AG09309 (cell line): ENCODE measurements around the gene TMED10.
A peak's percentile ranks its signal among the peaks of the same experiment; 100 is the strongest.

Source experiments
- DNase-seq: peaks from one replicate; pipeline ENCODE4 v3.0.0-alpha.2; 2010; ENCODE audit warnings: low read depth
- H3K4me3 ChIP-seq: 2 replicates; pipeline ENCODE4 v1.5.1; 2011; ENCODE audit warnings: mild to moderate bottlenecking, low read depth, low read length, moderate library complexity; ENCODE audit not compliant: control insufficient read depth
- TF ChIP-seq, protein P1 (sequence below): IDR thresholded peaks from 2 replicates; pipeline ENCODE4 v1.5.1; 2011; ENCODE audit warnings: mild to moderate bottlenecking, low read depth, low read length, inconsistent platforms; ENCODE audit not compliant: insufficient read depth, control insufficient read depth; ENCODE audit errors: missing control alignments

TMED10 gene

DNA sequence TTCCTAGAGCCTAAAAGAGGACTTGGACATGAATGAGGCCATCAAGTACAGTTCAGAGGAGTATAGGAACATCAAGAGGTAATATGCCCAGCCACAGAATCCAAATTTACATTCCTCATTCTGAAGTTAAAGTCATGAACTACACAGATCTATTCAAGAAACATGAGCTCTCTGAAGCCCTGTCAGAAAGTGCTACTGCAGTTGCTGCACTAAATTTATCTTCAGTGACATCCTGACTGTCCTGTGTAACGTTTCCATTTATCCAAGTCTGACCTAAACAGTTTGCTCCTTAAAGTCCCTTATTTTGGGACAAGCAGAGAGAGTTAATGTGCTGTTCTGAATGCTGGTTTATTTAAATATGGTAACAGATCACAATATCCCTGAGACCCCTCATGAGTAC lies 77.7 kb downstream of the TMED10 start:
- H3K4me3 ChIP-seq: no peak overlapping the region
- TF ChIP-seq, protein P1, sequence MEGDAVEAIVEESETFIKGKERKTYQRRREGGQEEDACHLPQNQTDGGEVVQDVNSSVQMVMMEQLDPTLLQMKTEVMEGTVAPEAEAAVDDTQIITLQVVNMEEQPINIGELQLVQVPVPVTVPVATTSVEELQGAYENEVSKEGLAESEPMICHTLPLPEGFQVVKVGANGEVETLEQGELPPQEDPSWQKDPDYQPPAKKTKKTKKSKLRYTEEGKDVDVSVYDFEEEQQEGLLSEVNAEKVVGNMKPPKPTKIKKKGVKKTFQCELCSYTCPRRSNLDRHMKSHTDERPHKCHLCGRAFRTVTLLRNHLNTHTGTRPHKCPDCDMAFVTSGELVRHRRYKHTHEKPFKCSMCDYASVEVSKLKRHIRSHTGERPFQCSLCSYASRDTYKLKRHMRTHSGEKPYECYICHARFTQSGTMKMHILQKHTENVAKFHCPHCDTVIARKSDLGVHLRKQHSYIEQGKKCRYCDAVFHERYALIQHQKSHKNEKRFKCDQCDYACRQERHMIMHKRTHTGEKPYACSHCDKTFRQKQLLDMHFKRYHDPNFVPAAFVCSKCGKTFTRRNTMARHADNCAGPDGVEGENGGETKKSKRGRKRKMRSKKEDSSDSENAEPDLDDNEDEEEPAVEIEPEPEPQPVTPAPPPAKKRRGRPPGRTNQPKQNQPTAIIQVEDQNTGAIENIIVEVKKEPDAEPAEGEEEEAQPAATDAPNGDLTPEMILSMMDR: no peak
- DNase-seq: no peak

DNA sequence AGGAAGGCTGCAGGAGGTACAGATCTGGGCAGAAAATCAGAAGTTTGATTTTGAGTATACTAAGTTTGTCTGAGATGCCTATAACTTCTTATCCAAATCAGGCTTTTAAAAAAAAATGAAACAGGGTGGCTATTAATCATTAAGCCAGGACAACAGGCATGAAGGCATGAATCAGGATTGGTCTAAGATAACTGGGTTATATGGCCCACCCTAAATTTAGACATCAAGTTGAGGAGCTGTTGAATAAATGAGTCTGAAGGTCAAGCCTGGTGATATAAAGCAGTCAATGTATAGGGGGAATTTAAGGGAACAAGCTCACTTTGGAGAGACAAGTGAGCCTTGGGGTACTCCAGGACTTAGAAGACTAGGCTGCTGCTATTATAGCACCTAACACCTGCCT lies 78.2 kb downstream of the TMED10 start:
- no peak overlapping the region for H3K4me3 ChIP-seq
- no peak for DNase-seq
- TF ChIP-seq, protein P1: no peak

DNA sequence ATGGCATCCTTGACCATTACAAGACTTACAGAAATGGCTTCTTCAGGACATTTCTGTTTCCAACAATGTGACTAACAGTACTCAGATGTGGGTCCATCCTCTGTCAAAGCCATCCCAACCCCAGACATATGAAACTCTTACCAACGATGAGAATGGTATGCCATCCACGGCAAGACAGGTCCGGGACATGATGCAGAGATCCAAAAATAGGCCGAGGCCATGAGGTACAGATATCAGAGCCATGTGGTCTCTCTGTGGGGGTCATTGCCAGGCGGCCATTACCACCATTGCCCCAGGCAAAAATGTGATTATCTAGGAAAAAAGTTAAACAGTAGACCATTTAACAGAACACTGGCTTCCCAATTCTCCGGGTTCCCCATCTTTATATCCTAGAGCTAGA lies 79.5 kb downstream of the TMED10 start:
- no peak for DNase-seq
- TF ChIP-seq, protein P1: no peak
- H3K4me3 ChIP-seq: no peak overlapping the region

DNA sequence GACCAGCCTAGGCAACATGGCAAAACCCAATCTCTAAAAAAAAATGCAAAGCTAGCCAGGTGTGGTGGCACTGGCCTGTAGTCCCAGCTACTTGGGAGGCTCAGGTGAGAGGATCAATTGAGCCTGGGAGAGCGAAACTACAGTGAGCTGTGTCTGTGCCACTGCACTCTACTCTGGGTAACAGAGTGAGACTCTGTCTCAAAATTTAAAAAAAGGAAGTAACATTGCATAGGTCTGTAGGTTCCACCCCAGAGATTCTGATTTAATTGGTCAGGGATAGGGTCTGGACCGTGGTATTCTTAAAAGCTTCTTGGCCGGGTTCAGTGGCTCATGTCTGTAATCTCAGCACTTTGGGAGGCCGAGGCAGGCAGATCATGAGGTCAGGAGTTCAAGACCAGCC lies 80.7 kb downstream of the TMED10 start:
- DNase-seq: no peak
- TF ChIP-seq, protein P1: no peak
- no peak overlapping the region for H3K4me3 ChIP-seq

DNA sequence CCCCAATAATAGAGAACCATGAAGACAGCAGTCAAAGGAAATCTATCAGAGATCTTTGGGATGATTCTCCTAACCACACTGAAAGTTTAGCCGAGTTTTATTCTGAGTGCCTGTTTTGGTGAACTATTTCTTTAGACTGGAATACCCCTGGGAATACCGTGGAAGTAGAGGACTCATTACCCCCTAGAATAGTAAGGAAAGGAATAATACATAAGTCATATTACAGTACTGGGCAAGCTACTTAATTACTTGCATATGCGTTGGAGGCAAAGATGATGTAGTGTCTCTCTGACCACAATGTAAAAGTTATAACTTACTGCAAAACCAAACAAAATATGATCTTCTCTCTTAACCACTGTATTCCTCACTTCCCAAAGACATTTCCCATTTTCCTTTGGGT lies 81.5 kb downstream of the TMED10 start:
- no peak overlapping the region for H3K4me3 ChIP-seq
- TF ChIP-seq, protein P1: no peak
- peak; percentile 32 for DNase-seq

DNA sequence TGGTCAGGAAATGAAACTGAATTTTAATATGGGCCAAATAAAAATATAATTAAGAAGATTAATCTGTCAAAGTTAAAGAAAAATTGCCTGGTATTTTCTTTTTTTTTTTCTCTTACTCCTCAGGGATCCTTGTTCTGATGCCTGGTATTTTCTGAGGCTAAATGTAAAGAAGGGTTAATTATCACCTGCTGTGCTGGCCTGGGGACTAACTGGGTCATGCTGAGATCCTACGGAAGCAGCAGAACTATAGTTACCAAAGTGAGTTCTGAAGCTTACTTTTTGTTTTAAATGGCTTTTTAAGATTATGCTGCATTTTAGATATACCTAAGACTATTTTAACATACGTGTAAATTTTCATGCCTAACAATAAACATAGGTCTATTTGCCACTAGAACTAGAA lies 83.7 kb downstream of the TMED10 start:
- H3K4me3 ChIP-seq: no peak overlapping the region
- DNase-seq: no peak

More for the DNA sequence above, 83.7 kb downstream of the TMED10 start:
- TF ChIP-seq, protein P1: no peak
